ENCODE results near the gene EPB41L2.

- no peak for TF ChIP-seq CTCF (IDR thresholded peaks at IDR 0.05)
- no peak for TF ChIP-seq ZFX (IDR thresholded peaks at IDR 0.05; ENCODE audit: borderline replicate concordance)
These were observed 160.0 kb downstream of the EPB41L2 start for GRCh38 chr6:130903007-130903406.
